ENCODE results near the gene ATP6V1G1.
A peak's percentile ranks its signal among the peaks of the same experiment; 100 is the strongest.

ATP6V1G1 gene

DNA sequence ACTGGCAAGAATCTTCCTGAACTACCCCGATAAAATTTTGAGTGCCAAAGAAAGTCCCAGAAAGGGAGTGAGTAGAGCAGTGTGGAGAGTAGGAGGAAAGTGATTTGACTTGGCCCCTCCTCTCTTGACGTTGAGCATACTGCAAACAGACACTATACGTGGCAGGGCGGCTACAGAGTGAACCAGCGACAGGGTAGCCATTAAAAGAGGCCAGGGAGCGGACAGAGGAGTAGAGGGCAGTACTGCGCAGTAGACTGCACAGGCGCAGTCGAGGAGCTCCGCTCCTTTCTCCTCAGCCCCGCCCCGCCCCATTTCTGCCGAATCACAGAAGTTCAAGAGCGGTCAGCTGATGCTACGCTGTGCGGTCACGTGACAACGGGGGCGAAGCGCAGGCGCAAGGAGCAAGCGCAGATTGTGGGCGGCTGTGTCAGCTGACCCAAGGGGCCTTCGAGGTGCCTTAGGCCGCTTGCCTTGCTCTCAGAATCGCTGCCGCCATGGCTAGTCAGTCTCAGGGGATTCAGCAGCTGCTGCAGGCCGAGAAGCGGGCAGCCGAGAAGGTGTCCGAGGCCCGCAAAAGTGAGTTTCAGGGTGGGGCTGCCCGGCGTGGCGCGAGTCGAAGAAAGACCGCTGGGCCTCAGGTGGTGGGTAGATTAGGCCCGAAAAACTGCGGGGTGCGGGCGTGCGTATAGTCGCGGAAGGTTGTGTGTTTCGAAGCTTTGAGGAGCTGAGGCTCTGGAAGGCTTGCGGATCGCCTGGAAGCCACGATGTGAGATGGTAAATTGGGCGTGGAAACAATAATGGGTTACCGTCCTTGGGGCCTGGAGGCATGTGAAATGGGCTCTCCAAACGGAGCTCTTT lies at the start of gene ATP6V1G1:
Gene ATP6V1G1 (plus strand): TSS at position 425 of the 858 bp plus-strand sequence. CDS start 70 bp downstream, at position 495.
- Histone ChIP-seq H3K36me3 (ENCODE audit: control insufficient read depth in 1 of 2, insufficient read depth in 2 of 2, low read length in 2 of 2) (peaks cover under 1% of the 10 kb centered on the region in 2 donors), H3K4me1 (ENCODE audit: control insufficient read depth in 1 of 2, insufficient read depth in 2 of 2, low read length in 2 of 2) (peaks cover 25 to 39% of the 10 kb centered on the region in 2 donors), H3K4me3 (ENCODE audit: low read depth in 1 of 2, low read length in 2 of 2) (peak within 1 kb of the TSS; percentile 94 to 97), H3K9me3 (ENCODE audit: control insufficient read depth in 1 of 2, low read length in 2 of 2) (no peaks in the 10 kb centered on the region), H3K27ac (ENCODE audit: low read length) (peak within 1 kb of the TSS; percentile 95), H3K27me3 (ENCODE audit: low read depth, low read length) (no peaks in the 10 kb centered on the region)

DNA sequence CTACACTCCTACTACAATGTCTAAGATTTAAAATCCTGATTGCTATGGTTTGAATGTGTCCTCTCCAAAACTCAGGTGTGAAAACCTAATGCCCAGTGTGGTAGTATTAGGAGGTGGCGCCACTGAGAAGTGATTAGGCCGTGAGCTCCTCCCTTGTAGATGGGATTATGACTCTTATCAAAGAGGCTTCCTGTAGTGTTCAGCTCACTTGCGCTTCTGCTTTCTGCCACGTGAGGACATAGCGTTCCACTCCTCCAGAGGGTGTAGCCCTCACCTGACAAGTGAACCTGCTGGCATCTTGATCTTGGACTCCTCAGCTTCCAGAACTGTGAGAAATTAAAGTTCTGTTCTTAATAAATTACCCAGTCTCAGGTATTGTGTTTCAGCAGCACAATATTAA lies 49.3 kb upstream of the ATP6V1G1 start:
- H3K4me3 ChIP-seq (ENCODE audit: low read depth in 1 of 2, low read length in 2 of 2), result no peak overlapping the region
- H3K4me1 ChIP-seq (ENCODE audit: control insufficient read depth in 1 of 2, insufficient read depth in 2 of 2, low read length in 2 of 2), result no peaks in the 10 kb centered on the region
- no peaks in the 10 kb centered on the region for H3K27me3 ChIP-seq (ENCODE audit: low read depth, low read length)
- no peaks in the 10 kb centered on the region for H3K9me3 ChIP-seq (ENCODE audit: control insufficient read depth in 1 of 2, low read length in 2 of 2)
- no peaks in the 10 kb centered on the region for H3K36me3 ChIP-seq (ENCODE audit: control insufficient read depth in 1 of 2, insufficient read depth in 2 of 2, low read length in 2 of 2)
- no peak overlapping the region for H3K27ac ChIP-seq (ENCODE audit: low read length)

GRCh38 chr9:114539701-114540380 lies 47.7 kb upstream of the ATP6V1G1 start:
- Histone ChIP-seq H3K27ac (ENCODE audit: low read length) (no peak overlapping the region), H3K4me1 (ENCODE audit: control insufficient read depth in 1 of 2, insufficient read depth in 2 of 2, low read length in 2 of 2) (no peaks in the 10 kb centered on the region), H3K4me3 (ENCODE audit: low read depth in 1 of 2, low read length in 2 of 2) (no peak overlapping the region), H3K9me3 (ENCODE audit: control insufficient read depth in 1 of 2, low read length in 2 of 2) (no peaks in the 10 kb centered on the region), H3K27me3 (ENCODE audit: low read depth, low read length) (no peaks in the 10 kb centered on the region), H3K36me3 (ENCODE audit: control insufficient read depth in 1 of 2, insufficient read depth in 2 of 2, low read length in 2 of 2) (no peaks in the 10 kb centered on the region)

- H3K4me3 ChIP-seq (ENCODE audit: low read depth in 1 of 2, low read length in 2 of 2), result no peak overlapping the region
- no peak overlapping the region for H3K27ac ChIP-seq (ENCODE audit: low read length)
- no peaks in the 10 kb centered on the region for H3K4me1 ChIP-seq (ENCODE audit: control insufficient read depth in 1 of 2, insufficient read depth in 2 of 2, low read length in 2 of 2)
- no peaks in the 10 kb centered on the region for H3K27me3 ChIP-seq (ENCODE audit: low read depth, low read length)
- no peaks in the 10 kb centered on the region for H3K36me3 ChIP-seq (ENCODE audit: control insufficient read depth in 1 of 2, insufficient read depth in 2 of 2, low read length in 2 of 2)
- H3K9me3 ChIP-seq (ENCODE audit: control insufficient read depth in 1 of 2, low read length in 2 of 2), result peaks cover 0 to 5% of the 10 kb centered on the region in 2 donors
Measured at GRCh38 chr9:114545055-114545454, 42.5 kb upstream of the ATP6V1G1 start.

GRCh38 chr9:114546851-114547250 lies 40.7 kb upstream of the ATP6V1G1 start:
- Histone ChIP-seq H3K27ac (ENCODE audit: low read length) (no peak overlapping the region), H3K27me3 (ENCODE audit: low read depth, low read length) (no peaks in the 10 kb centered on the region), H3K4me3 (ENCODE audit: low read depth in 1 of 2, low read length in 2 of 2) (no peak overlapping the region), H3K36me3 (ENCODE audit: control insufficient read depth in 1 of 2, insufficient read depth in 2 of 2, low read length in 2 of 2) (no peaks in the 10 kb centered on the region), H3K9me3 (ENCODE audit: control insufficient read depth in 1 of 2, low read length in 2 of 2) (peaks cover 0 to 5% of the 10 kb centered on the region in 2 donors), H3K4me1 (ENCODE audit: control insufficient read depth in 1 of 2, insufficient read depth in 2 of 2, low read length in 2 of 2) (no peaks in the 10 kb centered on the region)

- Histone ChIP-seq H3K4me3 (ENCODE audit: low read depth in 1 of 2, low read length in 2 of 2) (no peak overlapping the region), H3K9me3 (ENCODE audit: control insufficient read depth in 1 of 2, low read length in 2 of 2) (peaks cover 0 to 5% of the 10 kb centered on the region in 2 donors), H3K36me3 (ENCODE audit: control insufficient read depth in 1 of 2, insufficient read depth in 2 of 2, low read length in 2 of 2) (no peaks in the 10 kb centered on the region), H3K4me1 (ENCODE audit: control insufficient read depth in 1 of 2, insufficient read depth in 2 of 2, low read length in 2 of 2) (peaks cover 0 to 7% of the 10 kb centered on the region in 2 donors), H3K27ac (ENCODE audit: low read length) (no peak overlapping the region), H3K27me3 (ENCODE audit: low read depth, low read length) (no peaks in the 10 kb centered on the region)
Measured at GRCh38 chr9:114549697-114550330, 37.8 kb upstream of the ATP6V1G1 start.

DNA sequence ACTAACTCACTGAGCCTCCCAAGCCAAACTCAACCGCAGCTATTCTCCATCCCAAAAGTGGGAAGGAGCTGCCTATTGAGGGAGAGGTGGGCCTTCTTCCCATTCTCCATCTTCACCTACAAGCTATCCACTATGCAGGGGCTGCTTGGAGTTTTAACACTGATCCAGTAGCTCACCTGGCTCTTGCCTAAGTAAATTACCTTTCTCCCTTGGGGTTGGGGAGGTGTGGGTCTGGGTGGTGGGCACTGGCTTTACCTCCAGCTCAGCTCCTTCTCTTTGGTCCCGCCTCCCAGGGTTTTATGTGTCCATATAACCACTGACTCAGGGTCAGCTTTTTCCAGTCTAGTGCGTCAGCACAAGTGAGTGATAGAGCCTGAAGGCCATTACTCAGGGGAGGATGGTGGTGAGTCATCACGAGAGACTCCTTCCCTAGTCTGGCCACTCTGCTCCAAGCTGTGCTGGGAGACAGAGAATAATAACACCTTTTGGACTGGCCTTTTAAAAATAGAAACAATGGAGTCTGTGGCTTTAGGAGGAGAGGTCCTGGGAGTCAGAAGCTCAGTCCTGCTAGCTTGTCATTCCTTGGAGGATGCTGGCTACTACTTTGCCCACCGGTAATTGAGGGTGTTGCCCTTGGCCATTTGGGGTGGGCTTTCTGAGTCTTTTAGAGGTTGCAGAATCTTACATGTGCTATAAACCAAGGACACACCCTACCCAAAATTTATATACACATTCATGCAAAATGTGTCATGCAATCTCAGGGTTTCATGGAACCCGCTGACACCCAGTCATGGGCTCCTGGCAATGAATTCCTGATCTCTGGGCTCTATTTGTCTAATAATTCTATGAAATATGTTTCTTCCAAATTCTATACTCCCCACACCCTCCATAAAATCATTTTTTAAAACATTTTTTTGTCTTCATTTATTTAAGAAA lies 35.6 kb upstream of the ATP6V1G1 start:
- no peak overlapping the region for H3K27ac ChIP-seq (ENCODE audit: low read length)

DNA sequence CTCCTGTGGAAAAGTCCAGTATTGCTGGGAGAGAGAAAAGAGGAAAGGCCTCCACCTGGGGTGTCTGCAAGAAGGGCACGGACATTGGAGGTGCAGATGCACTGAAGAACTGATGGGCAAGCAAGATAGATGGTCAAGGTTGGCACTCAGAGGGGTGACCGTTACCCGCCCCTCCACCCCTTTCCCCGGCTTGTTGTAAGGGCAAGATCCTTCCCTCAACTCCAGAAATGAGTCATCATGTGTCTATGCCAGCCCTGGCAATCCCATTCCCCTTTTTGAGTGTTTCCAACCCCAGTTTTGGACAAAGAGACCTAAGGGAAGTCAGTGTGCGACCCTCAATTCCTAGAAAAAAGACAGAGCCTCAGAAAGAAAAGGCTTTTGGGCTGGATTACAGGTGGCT lies 34.9 kb upstream of the ATP6V1G1 start:
- Histone ChIP-seq H3K27me3 (ENCODE audit: low read depth, low read length) (no peaks in the 10 kb centered on the region), H3K4me3 (ENCODE audit: low read depth in 1 of 2, low read length in 2 of 2) (no peak overlapping the region), H3K27ac (ENCODE audit: low read length) (no peak overlapping the region), H3K9me3 (ENCODE audit: control insufficient read depth in 1 of 2, low read length in 2 of 2) (peaks cover 0 to 5% of the 10 kb centered on the region in 2 donors), H3K36me3 (ENCODE audit: control insufficient read depth in 1 of 2, insufficient read depth in 2 of 2, low read length in 2 of 2) (no peaks in the 10 kb centered on the region), H3K4me1 (ENCODE audit: control insufficient read depth in 1 of 2, insufficient read depth in 2 of 2, low read length in 2 of 2) (peaks cover 0 to 7% of the 10 kb centered on the region in 2 donors)

More for the DNA sequence above, 35.6 kb upstream of the ATP6V1G1 start:
- Histone ChIP-seq H3K36me3 (ENCODE audit: control insufficient read depth in 1 of 2, insufficient read depth in 2 of 2, low read length in 2 of 2) (no peaks in the 10 kb centered on the region), H3K9me3 (ENCODE audit: control insufficient read depth in 1 of 2, low read length in 2 of 2) (peaks cover 0 to 5% of the 10 kb centered on the region in 2 donors), H3K27me3 (ENCODE audit: low read depth, low read length) (no peaks in the 10 kb centered on the region), H3K4me1 (ENCODE audit: control insufficient read depth in 1 of 2, insufficient read depth in 2 of 2, low read length in 2 of 2) (peaks cover 0 to 7% of the 10 kb centered on the region in 2 donors), H3K4me3 (ENCODE audit: low read depth in 1 of 2, low read length in 2 of 2) (no peak overlapping the region)

- no peak overlapping the region for H3K4me3 ChIP-seq (ENCODE audit: low read depth in 1 of 2, low read length in 2 of 2)
- H3K9me3 ChIP-seq (ENCODE audit: control insufficient read depth in 1 of 2, low read length in 2 of 2), result peaks cover 0 to 4% of the 10 kb centered on the region in 2 donors
- peaks cover 0 to 7% of the 10 kb centered on the region in 2 donors for H3K4me1 ChIP-seq (ENCODE audit: control insufficient read depth in 1 of 2, insufficient read depth in 2 of 2, low read length in 2 of 2)
- H3K36me3 ChIP-seq (ENCODE audit: control insufficient read depth in 1 of 2, insufficient read depth in 2 of 2, low read length in 2 of 2), result no peaks in the 10 kb centered on the region
- no peak overlapping the region for H3K27ac ChIP-seq (ENCODE audit: low read length)
- H3K27me3 ChIP-seq (ENCODE audit: low read depth, low read length), result no peaks in the 10 kb centered on the region
Measured at GRCh38 chr9:114553202-114553601, 34.4 kb upstream of the ATP6V1G1 start.

GRCh38 chr9:114555696-114556095 lies 31.9 kb upstream of the ATP6V1G1 start:
- Histone ChIP-seq H3K9me3 (ENCODE audit: control insufficient read depth in 1 of 2, low read length in 2 of 2) (no peaks in the 10 kb centered on the region), H3K36me3 (ENCODE audit: control insufficient read depth in 1 of 2, insufficient read depth in 2 of 2, low read length in 2 of 2) (no peaks in the 10 kb centered on the region), H3K27me3 (ENCODE audit: low read depth, low read length) (no peaks in the 10 kb centered on the region), H3K27ac (ENCODE audit: low read length) (no peak overlapping the region), H3K4me1 (ENCODE audit: control insufficient read depth in 1 of 2, insufficient read depth in 2 of 2, low read length in 2 of 2) (peaks cover 0 to 7% of the 10 kb centered on the region in 2 donors), H3K4me3 (ENCODE audit: low read depth in 1 of 2, low read length in 2 of 2) (no peak overlapping the region)

All from muscle layer of duodenum (tissue), 2 donors.